Activated T-helper 1 cell treated with anti-CD3 and anti-CD28 coated beads, Interleukin-2, amount 50 U/mL, for 16 hours (primary cell): ENCODE results near the gene TMEM30B.

ENCODE experiments used
- DNase-seq, 2 donors: peaks; one replicate each; pipeline ENCODE4 v3.0.0-alpha.2; 2020; ENCODE audit warnings: low read depth in 1 of 2, low spot score in 1 of 2

Gene TMEM30B

DNA sequence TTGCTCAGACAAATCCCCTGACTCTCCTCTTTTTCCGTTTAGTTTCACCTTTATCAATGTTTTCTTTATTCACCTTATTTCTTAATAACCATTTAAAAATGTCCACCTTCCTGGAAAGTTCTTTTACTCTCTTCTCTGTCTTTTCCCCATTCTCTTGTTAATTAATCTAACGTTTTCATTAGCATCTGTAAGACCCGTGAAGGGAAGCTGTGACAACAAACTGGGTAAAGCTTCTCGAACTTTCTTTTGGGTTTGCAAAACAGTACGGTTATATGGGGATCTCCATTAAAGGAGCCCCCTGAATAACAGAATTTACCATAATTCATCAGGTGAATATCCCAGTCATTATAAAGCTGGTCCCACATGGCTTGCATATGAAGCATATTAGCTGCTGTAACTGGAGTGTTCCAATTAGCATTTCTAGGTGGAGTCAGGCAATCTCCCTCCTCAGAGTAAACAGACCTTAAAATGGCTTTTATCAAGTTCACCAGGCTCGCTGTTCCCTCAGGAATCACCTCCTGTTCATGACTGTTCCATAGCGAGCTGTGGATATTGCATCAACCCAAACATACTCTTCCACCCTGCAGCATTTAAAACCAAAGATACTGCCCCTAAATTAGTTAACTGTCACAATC is 42.4 kb downstream of the TMEM30B start:
- DNase-seq = no peak

DNA sequence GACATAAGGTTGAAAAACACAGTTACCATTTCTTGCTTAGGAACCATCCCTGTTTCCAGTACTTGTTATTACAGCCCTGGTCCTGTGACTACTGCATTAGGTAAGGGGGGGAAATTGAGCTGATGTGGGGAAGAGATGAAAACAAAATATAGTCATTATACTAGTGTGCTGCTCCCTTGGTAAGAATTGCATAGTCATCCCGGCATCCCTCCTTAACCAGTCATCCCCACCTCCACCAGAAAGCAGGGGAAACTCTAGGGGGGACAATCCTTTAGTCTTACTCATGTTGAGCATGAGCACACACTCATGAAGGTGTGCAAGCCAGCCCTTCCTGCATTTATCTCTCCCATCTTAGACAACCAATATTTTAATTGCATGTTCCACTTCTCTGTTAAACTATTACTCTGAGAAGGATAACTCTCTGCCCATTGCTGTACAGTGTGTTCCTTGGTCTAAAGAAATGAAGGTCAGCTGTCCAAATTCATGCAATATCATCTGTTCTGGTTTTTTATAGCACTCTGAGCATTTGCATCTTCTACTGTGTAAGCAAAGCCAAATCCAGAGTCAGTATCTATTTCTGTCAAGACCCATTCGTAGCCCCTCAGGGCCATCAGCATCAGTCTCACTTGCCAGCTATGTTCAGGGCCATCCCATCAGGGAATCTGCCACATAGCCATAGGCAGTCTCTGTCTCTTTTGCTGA is 46.8 kb downstream of the TMEM30B start:
- no peak for DNase-seq

GRCh38 chr14:61233436-61233956 is 47.6 kb downstream of the TMEM30B start:
- DNase-seq = no peak

DNA sequence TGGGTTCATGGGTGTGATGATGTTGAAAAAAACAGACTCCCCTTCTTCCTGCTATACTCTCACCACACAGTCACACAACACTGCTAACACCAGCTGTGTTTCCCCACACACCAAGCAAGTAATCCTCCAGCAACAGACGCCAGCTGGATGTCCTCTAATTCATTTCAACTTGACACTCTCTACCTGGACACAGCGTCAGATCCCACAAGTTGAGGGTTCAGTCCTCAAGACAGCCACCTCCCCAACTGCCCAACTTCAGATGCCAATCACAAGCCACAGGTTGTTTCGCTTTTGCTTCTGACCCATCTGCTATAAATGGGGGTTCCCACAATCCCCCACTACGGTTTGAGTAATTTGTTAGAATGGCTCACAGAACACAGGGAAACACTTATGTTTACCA is 49.3 kb downstream of the TMEM30B start:
- DNase-seq = no peak

DNA sequence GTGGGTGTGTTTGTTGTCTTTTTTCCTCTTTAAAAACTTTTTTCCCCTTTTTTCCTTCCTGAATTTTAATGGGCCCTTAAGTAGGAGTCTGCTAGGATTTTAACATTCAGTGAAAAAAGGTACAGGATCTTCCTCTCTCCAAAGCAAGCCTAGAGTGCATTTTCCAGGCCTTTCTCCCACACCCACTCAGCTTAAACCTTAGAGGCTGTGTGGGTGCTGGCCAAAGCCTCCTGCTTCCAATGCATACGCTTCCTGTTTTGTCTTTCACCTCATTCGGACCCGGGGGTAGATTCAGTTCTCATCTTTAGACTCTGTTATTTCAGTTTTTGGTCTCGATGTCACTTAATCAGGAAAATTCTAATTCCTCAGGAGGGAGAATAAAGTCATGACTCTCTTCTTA is 51.2 kb downstream of the TMEM30B start:
- no peak for DNase-seq

DNA sequence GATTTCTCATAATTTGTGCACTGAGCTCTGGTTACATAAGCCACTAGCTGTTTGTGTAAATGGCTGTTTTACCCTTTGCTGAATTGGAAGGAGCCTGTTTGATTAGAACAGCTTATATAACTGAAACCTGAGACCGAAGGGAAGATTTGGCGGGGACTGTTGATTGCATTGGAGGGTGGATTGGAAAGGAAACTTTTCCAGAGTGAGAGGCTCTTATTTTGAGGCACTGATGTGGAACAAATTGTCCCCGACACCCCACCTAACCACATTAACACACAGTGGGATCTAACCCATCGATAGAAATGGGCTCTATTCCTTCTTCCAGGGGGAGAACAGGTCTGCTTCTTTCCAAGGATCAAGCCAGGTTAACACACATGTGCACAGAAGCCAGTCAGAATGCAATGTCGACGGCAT is 51.7 kb downstream of the TMEM30B start:
- no peak for DNase-seq

DNA sequence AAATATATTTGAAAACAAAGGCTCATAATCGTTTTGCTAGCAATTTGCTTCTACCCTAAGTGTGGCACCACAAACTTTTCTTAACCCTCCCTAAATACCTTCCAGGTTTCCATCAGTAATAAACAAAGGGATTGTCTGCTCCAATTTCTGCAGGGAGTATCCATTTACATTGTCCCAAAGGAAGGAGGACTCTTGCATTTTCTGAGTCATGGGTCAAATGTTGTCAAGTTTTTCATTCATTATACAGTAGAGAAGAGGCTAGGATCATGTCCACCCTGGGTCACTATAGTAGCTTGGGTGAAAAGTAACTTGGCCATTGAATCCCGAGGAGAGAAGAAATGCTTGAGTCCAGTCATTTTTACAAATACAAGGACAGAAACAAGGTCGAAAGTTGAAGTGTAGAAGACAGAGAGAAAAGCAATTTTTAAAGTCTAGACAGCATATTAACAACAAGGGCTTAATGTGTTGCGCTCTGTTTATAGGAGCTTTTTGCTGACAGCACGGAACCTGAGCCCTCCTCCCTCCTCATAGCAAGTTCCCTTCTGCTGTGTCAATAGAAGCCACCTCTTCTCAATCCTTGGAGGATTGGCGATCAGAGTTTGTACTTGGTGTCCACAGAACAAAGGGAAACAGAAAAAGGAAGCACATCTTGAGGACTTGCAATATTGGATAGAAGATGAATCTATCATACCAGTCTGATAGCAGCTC is 53.1 kb downstream of the TMEM30B start:
- no peak for DNase-seq
